ENCODE measurements around the gene LHX3. TPM values are rescaled to one million over a fixed set of nuclear protein-coding genes. Genes with fewer than 3 reads are reported as not detected.
"Not testable (repeated sequence)": the region's sequence is repeated elsewhere in the genome, so short reads cannot be mapped to it uniquely, and the experiment has no call there.

The LHX3 gene
- total RNA-seq, 1 donor from 2014 or later = not detected

GRCh38 chr9:136239135-136239982 lies 34.4 kb upstream of the LHX3 start:
- DNase-seq (ENCODE audit: low spot score in 2 of 2, unreplicated experiment in 2 of 2) = no peak
- H3K9me3 Mint-ChIP-seq = no peaks in the 10 kb centered on the region
- H3K4me3 Mint-ChIP-seq = no peak overlapping the region
- H3K36me3 Mint-ChIP-seq = peaks cover 6% of the 10 kb centered on the region
- no peak for TF ChIP-seq CTCF (IDR thresholded peaks at IDR 0.05; ENCODE audit: unreplicated experiment)
- H3K4me1 Mint-ChIP-seq = peaks cover 16% of the 10 kb centered on the region
- no peaks in the 10 kb centered on the region for H3K27me3 Mint-ChIP-seq (ENCODE audit: low read depth)
- no peak overlapping the region for H3K27ac Mint-ChIP-seq

GRCh38 chr9:136238342-136238732 lies 33.4 kb upstream of the LHX3 start:
- DNase-seq (ENCODE audit: low spot score in 2 of 2, unreplicated experiment in 2 of 2) = no peak
- peaks cover 5% of the 10 kb centered on the region for H3K4me1 Mint-ChIP-seq
- H3K36me3 Mint-ChIP-seq = peaks cover 6% of the 10 kb centered on the region
- TF ChIP-seq CTCF (IDR thresholded peaks at IDR 0.05; ENCODE audit: unreplicated experiment) = no peak
- no peak overlapping the region for H3K27ac Mint-ChIP-seq
- H3K9me3 Mint-ChIP-seq = no peaks in the 10 kb centered on the region
- H3K4me3 Mint-ChIP-seq = no peak overlapping the region
- H3K27me3 Mint-ChIP-seq (ENCODE audit: low read depth) = no peaks in the 10 kb centered on the region

- DNase-seq (ENCODE audit: low spot score in 2 of 2, unreplicated experiment in 2 of 2) = no peak
- H3K27ac Mint-ChIP-seq = no peak overlapping the region
- no peaks in the 10 kb centered on the region for H3K9me3 Mint-ChIP-seq
- H3K4me3 Mint-ChIP-seq = no peak overlapping the region
- TF ChIP-seq CTCF (IDR thresholded peaks at IDR 0.05; ENCODE audit: unreplicated experiment) = no peak
- peaks cover 6% of the 10 kb centered on the region for H3K36me3 Mint-ChIP-seq
- no peaks in the 10 kb centered on the region for H3K4me1 Mint-ChIP-seq
- H3K27me3 Mint-ChIP-seq (ENCODE audit: low read depth) = no peaks in the 10 kb centered on the region
These were observed 32.8 kb upstream of the LHX3 start for GRCh38 chr9:136237486-136238341.

GRCh38 chr9:136236471-136237410 lies 31.8 kb upstream of the LHX3 start:
- not testable (repeated sequence) for H3K4me3 Mint-ChIP-seq; DNase-seq (ENCODE audit: low spot score in 2 of 2, unreplicated experiment in 2 of 2); H3K4me1 Mint-ChIP-seq; H3K27ac Mint-ChIP-seq; H3K27me3 Mint-ChIP-seq (ENCODE audit: low read depth); H3K36me3 Mint-ChIP-seq; H3K9me3 Mint-ChIP-seq

- no peak for TF ChIP-seq CTCF (IDR thresholded peaks at IDR 0.05; ENCODE audit: unreplicated experiment)
- DNase-seq (ENCODE audit: low spot score in 2 of 2, unreplicated experiment in 2 of 2) = no peak
- Mint-ChIP-seq H3K9me3 (no peaks in the 10 kb centered on the region), H3K4me1 (no peaks in the 10 kb centered on the region), H3K27me3 (ENCODE audit: low read depth) (no peaks in the 10 kb centered on the region), H3K4me3 (no peak overlapping the region), H3K36me3 (peaks cover 6% of the 10 kb centered on the region), H3K27ac (no peak overlapping the region)
These were observed 31.0 kb upstream of the LHX3 start for GRCh38 chr9:136235709-136236455.
